IMR-90 (cell line): Measurements from ENCODE around the gene TNN. TPM values are rescaled to one million over a fixed set of nuclear protein-coding genes. Genes with fewer than 3 reads are reported as not detected.

Source experiments
- ATAC-seq: fragments of 200-7000 bp; cut with Tn5 transposase; 2 replicates; pipeline ENCODE4 v1.9.1; 2020; ENCODE audit warnings: low read depth, mild to moderate bottlenecking, moderate library complexity
- BruUV-seq: library from RNA; stranded (reverse); fragments of 400-500 nt; replicated peaks from 2 replicates; lab custom pipeline; 2021; lab: Mats Ljungman, UMichigan
- CTCF ChIA-PET: fragments of 300-600 bp; formaldehyde crosslinking; extraction: SDS; loops from one replicate; lab custom pipeline; 2021; ENCODE audit warnings: antibody characterized with exemption; lab: Yijun Ruan, JAX
- POLR2A ChIA-PET: fragments of 300-600 bp; sonication (Branson Sonifier 250); formaldehyde crosslinking; loops from one replicate; lab custom pipeline; 2022; ENCODE audit warnings: antibody characterized with exemption; ENCODE audit not compliant: unreplicated experiment; lab: Charles Lee
- DNase-seq: peaks from one replicate; pipeline ENCODE4 v3.0.0; 2013
- H2AFZ ChIP-seq: replicated peaks from 2 replicates; pipeline ENCODE3; 2013; ENCODE audit warnings: low read length, mild to moderate bottlenecking; ENCODE audit not compliant: poor library complexity
- H2AK5ac ChIP-seq: 2 replicates; pipeline ENCODE4 v1.6.1; 2013; ENCODE audit warnings: low read depth, low read length, inconsistent platforms
- H2AK9ac ChIP-seq: replicated peaks from 2 replicates; pipeline ENCODE3; 2013; ENCODE audit warnings: mild to moderate bottlenecking, low read depth, low read length, moderate library complexity; ENCODE audit not compliant: poor library complexity
- H2BK120ac ChIP-seq: 2 replicates; pipeline ENCODE4 v1.6.1; 2013; ENCODE audit warnings: low read depth, low read length, inconsistent platforms
- H2BK15ac ChIP-seq: 3 replicates; pipeline ENCODE4 v1.6.1; 2013; ENCODE audit warnings: low read depth, low read length, inconsistent platforms
- H2BK20ac ChIP-seq: 2 replicates; pipeline ENCODE4 v1.6.1; 2013; ENCODE audit warnings: low read depth, mild to moderate bottlenecking, inconsistent platforms, low read length, moderate library complexity
- H2BK5ac ChIP-seq: 2 replicates; pipeline ENCODE4 v1.6.1; 2013; ENCODE audit warnings: mild to moderate bottlenecking, low read depth, low read length, inconsistent platforms; ENCODE audit not compliant: poor library complexity, severe bottlenecking
- H3K14ac ChIP-seq: replicated peaks from 2 replicates; pipeline ENCODE4 v1.6.1; 2013; ENCODE audit warnings: low read depth, low read length, inconsistent platforms
- H3K18ac ChIP-seq: 2 replicates; pipeline ENCODE4 v1.6.1; 2013; ENCODE audit warnings: low read depth, low read length, control low read depth
- H3K23ac ChIP-seq: 2 replicates; pipeline ENCODE4 v1.6.1; 2013; ENCODE audit warnings: low read depth, low read length, inconsistent platforms
- H3K27ac ChIP-seq: 2 replicates; pipeline ENCODE4 v1.5.1; 2013; ENCODE audit warnings: mild to moderate bottlenecking, control low read depth, low read length; ENCODE audit not compliant: insufficient read depth
- H3K27me3 ChIP-seq: 2 replicates; pipeline ENCODE4 v1.6.1; 2013; ENCODE audit warnings: low read length; ENCODE audit not compliant: control insufficient read depth, insufficient read depth
- H3K36me3 ChIP-seq: 2 replicates; pipeline ENCODE4 v1.6.1; 2013; ENCODE audit warnings: low read length, mixed read lengths; ENCODE audit not compliant: control insufficient read depth, insufficient read depth
- H3K4ac ChIP-seq: 2 replicates; pipeline ENCODE4 v1.6.1; 2013; ENCODE audit warnings: low read depth, low read length, inconsistent platforms
- H3K4me1 ChIP-seq: 2 replicates; pipeline ENCODE4 v1.6.1; 2013; ENCODE audit warnings: low read length, mixed read lengths; ENCODE audit not compliant: control insufficient read depth, insufficient read depth
- H3K4me2 ChIP-seq: 2 replicates; pipeline ENCODE4 v1.6.1; 2013; ENCODE audit warnings: low read depth, mild to moderate bottlenecking, control low read depth, low read length, moderate library complexity
- H3K4me3 ChIP-seq: 2 replicates; pipeline ENCODE4 v1.5.1; 2013; ENCODE audit warnings: low read depth, mild to moderate bottlenecking, control low read depth, low read length, moderate library complexity; ENCODE audit not compliant: insufficient read depth
- H3K56ac ChIP-seq: 2 replicates; pipeline ENCODE4 v1.6.1; 2013; ENCODE audit warnings: low read length, inconsistent platforms; ENCODE audit not compliant: insufficient read depth; ENCODE audit errors: extremely low read depth
- H3K79me1 ChIP-seq, 2 experiments: 2 replicates each; pipeline ENCODE4 v1.6.1; 2013; ENCODE audit warnings: low read length in 2 of 2, inconsistent platforms in 1 of 2, low read depth in 1 of 2
- H3K9ac ChIP-seq: 2 replicates; pipeline ENCODE4 v1.6.1; 2013; ENCODE audit warnings: low read depth, low read length, control low read depth
- H3K9me1 ChIP-seq: 2 replicates; pipeline ENCODE4 v1.6.1; 2013; ENCODE audit warnings: low read length, inconsistent platforms; ENCODE audit not compliant: insufficient read depth
- H3K9me3 ChIP-seq: 2 replicates; pipeline ENCODE4 v1.6.1; 2013; ENCODE audit warnings: low read length; ENCODE audit not compliant: control insufficient read depth, insufficient read depth
- H4K20me1 ChIP-seq: 2 replicates; pipeline ENCODE4 v1.6.1; 2013; ENCODE audit warnings: low read length, inconsistent platforms; ENCODE audit not compliant: insufficient read depth
- H4K5ac ChIP-seq: 2 replicates; pipeline ENCODE4 v1.6.1; 2013; ENCODE audit warnings: mild to moderate bottlenecking, low read depth, low read length, control low read depth
- H4K8ac ChIP-seq, 2 experiments: 2 replicates each; pipeline ENCODE4 v1.6.1; 2013; ENCODE audit warnings: low read depth in 2 of 2, low read length in 2 of 2, control low read depth in 1 of 2, inconsistent platforms in 1 of 2
- H4K91ac ChIP-seq: 2 replicates; pipeline ENCODE4 v1.6.1; 2013; ENCODE audit warnings: low read depth, low read length, inconsistent platforms; ENCODE audit not compliant: insufficient read depth
- BHLHE40 ChIP-seq: fragments of 150-350 bp; IDR thresholded peaks from 2 replicates; pipeline ENCODE4 v1.6.1; 2016; ENCODE audit warnings: mild to moderate bottlenecking, low read depth, low read length
- CEBPB ChIP-seq: IDR thresholded peaks from 2 replicates; pipeline ENCODE4 v1.6.1; 2012; ENCODE audit warnings: low read depth, low read length, improper control_type of control experiment
- CHD1 ChIP-seq: IDR thresholded peaks from 2 replicates; pipeline ENCODE4 v1.6.1; 2012; ENCODE audit warnings: low read depth, low read length, improper control_type of control experiment
- FOS ChIP-seq: fragments of 150-350 bp; IDR thresholded peaks from 2 replicates; pipeline ENCODE4 v1.6.1; 2016; ENCODE audit warnings: low read depth, low read length
- MAFK ChIP-seq: IDR thresholded peaks from 2 replicates; pipeline ENCODE4 v1.6.1; 2012; ENCODE audit warnings: low read depth, low read length, improper control_type of control experiment
- MAZ ChIP-seq: IDR thresholded peaks from 2 replicates; pipeline ENCODE4 v1.6.1; 2012; ENCODE audit warnings: low read depth, mild to moderate bottlenecking, low read length, improper control_type of control experiment, moderate library complexity, borderline replicate concordance
- NFE2L2 ChIP-seq: fragments of 150-350 bp; IDR thresholded peaks from 2 replicates; pipeline ENCODE4 v1.6.1; 2016; ENCODE audit warnings: low read depth, mild to moderate bottlenecking, low read length
- POLR2A ChIP-seq: IDR thresholded peaks from 2 replicates; pipeline ENCODE4 v1.6.1; 2012; ENCODE audit warnings: mild to moderate bottlenecking, low read depth, low read length
- RAD21 ChIP-seq: IDR thresholded peaks from 2 replicates; pipeline ENCODE4 v1.6.1; 2012; ENCODE audit warnings: low read length, improper control_type of control experiment
- RCOR1 ChIP-seq: IDR thresholded peaks from 2 replicates; pipeline ENCODE4 v1.6.1; 2012; ENCODE audit warnings: mild to moderate bottlenecking, low read length, improper control_type of control experiment; ENCODE audit not compliant: insufficient replicate concordance
- RFX5 ChIP-seq: IDR thresholded peaks from 2 replicates; pipeline ENCODE4 v1.8.0; 2012; ENCODE audit warnings: low read depth, mild to moderate bottlenecking, low read length, moderate library complexity
- SMC3 ChIP-seq: fragments of 150-350 bp; IDR thresholded peaks from 2 replicates; pipeline ENCODE4 v1.6.1; 2016; ENCODE audit warnings: low read depth, mild to moderate bottlenecking, antibody characterized with exemption, low read length, moderate library complexity
- WGBS, 2 experiments: methylation state at CpG; one replicate each; pipeline versions ENCODE4 v1.1.5 to v1.1.7; 2013; ENCODE audit warnings: missing lambda C conversion rate in 2 of 2; ENCODE audit not compliant: insufficient read length in 1 of 2; ENCODE audit errors: extremely low coverage in 2 of 2; 5-methylcytosine and 5-hydroxymethylcytosine counted together
- dilution Hi-C: fragments of 300-500 bp; cut with HindIII; formaldehyde crosslinking; loops from one replicate; pipeline ENCODE4 v1.14.3; 2018; ENCODE audit warnings: low sequenced_read_pairs; ENCODE audit not compliant: unreplicated experiment
- in situ Hi-C: fragments of 300-500 bp; cut with MboI; formaldehyde crosslinking; loops from 3 replicates; pipeline ENCODE4 v1.14.3; 2019; ENCODE audit warnings: low sequenced_read_pairs, inconsistent platforms, mixed read lengths
- intact Hi-C: fragments of 100-400 bp; cut with micrococcal nuclease; formaldehyde crosslinking; loops from 2 replicates; pipeline ENCODE4 v1.10.0; 2022
- polyA plus RNA-seq, 3 experiments: library from polyadenylated mRNA; depleted of rRNA; stranded (reverse); fragments of >200 nt; gene quantifications; 2 replicates each; pipeline ENCODE4 v1.2.3, GENCODE V29; 2012; ENCODE audit warnings: low replicate concordance in 1 of 3
- total RNA-seq: library from RNA; depleted of rRNA; stranded (reverse); fragments of >200 nt; gene quantifications from 2 replicates; pipeline ENCODE4 v1.2.3, GENCODE V29; 2012
- TF ChIP-seq, protein P1 (sequence below): conservative IDR thresholded peaks from 2 replicates; pipeline ENCODE4 v1.5.1; 2012; ENCODE audit warnings: mild to moderate bottlenecking, low read depth, low read length, improper control_type of control experiment
- TF ChIP-seq, protein P2 (sequence below): fragments of 150-350 bp; IDR thresholded peaks from 2 replicates; pipeline ENCODE4 v1.6.1; 2017; ENCODE audit warnings: mild to moderate bottlenecking, antibody characterized with exemption, low read length, low read depth
- TF ChIP-seq, protein P3 (sequence below): fragments of 150-350 bp; IDR thresholded peaks from 2 replicates; pipeline ENCODE4 v1.6.1; 2016; ENCODE audit warnings: low read depth, mild to moderate bottlenecking, low read length, moderate library complexity, borderline replicate concordance

The TNN gene
- total and polyA plus RNA-seq, 2 of the 4 experiments (the other 2 are of a cell fraction): not detected

DNA sequence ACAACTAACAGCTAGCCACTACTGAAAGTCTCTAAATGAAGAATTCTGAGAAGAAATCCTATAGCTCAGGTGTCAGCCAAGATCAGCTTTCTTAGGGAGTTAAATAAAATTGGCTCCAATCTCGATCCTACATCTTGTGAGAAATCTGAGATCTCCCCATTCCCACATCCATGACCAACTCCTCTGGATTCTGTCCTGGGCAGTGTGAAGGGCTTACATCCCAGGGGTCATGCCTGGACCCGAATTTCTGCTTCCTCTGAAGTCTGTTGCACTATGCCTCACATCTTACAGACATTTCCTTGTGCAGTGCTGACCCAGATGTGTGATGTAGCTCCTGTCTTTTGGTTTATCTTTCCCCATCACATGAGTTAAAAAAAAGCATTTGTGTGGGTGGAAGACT is 4.8 kb upstream of the TNN start:
- no peak overlapping the region for H2AK5ac ChIP-seq
- H3K4me3 ChIP-seq: no peak overlapping the region
- H3K36me3 ChIP-seq: no peaks in the 10 kb centered on the region
- no peak overlapping the region for H4K5ac ChIP-seq
- H3K79me1 ChIP-seq: no peaks in the 10 kb centered on the region
- intact Hi-C loops: no loop called here
- TF ChIP-seq MAFK: no peak
- TF ChIP-seq, protein P1, sequence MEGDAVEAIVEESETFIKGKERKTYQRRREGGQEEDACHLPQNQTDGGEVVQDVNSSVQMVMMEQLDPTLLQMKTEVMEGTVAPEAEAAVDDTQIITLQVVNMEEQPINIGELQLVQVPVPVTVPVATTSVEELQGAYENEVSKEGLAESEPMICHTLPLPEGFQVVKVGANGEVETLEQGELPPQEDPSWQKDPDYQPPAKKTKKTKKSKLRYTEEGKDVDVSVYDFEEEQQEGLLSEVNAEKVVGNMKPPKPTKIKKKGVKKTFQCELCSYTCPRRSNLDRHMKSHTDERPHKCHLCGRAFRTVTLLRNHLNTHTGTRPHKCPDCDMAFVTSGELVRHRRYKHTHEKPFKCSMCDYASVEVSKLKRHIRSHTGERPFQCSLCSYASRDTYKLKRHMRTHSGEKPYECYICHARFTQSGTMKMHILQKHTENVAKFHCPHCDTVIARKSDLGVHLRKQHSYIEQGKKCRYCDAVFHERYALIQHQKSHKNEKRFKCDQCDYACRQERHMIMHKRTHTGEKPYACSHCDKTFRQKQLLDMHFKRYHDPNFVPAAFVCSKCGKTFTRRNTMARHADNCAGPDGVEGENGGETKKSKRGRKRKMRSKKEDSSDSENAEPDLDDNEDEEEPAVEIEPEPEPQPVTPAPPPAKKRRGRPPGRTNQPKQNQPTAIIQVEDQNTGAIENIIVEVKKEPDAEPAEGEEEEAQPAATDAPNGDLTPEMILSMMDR: no peak
- TF ChIP-seq NFE2L2: no peak
- TF ChIP-seq RAD21: no peak
- TF ChIP-seq FOS: no peak
- TF ChIP-seq RFX5: no peak
- TF ChIP-seq, protein P2, sequence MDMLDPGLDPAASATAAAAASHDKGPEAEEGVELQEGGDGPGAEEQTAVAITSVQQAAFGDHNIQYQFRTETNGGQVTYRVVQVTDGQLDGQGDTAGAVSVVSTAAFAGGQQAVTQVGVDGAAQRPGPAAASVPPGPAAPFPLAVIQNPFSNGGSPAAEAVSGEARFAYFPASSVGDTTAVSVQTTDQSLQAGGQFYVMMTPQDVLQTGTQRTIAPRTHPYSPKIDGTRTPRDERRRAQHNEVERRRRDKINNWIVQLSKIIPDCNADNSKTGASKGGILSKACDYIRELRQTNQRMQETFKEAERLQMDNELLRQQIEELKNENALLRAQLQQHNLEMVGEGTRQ: no peak
- TF ChIP-seq BHLHE40: no peak
- no peak for TF ChIP-seq CEBPB
- no peak for TF ChIP-seq POLR2A
- TF ChIP-seq RCOR1: no peak
- TF ChIP-seq, protein P3, sequence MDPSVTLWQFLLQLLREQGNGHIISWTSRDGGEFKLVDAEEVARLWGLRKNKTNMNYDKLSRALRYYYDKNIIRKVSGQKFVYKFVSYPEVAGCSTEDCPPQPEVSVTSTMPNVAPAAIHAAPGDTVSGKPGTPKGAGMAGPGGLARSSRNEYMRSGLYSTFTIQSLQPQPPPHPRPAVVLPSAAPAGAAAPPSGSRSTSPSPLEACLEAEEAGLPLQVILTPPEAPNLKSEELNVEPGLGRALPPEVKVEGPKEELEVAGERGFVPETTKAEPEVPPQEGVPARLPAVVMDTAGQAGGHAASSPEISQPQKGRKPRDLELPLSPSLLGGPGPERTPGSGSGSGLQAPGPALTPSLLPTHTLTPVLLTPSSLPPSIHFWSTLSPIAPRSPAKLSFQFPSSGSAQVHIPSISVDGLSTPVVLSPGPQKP: no peak
- no peak for TF ChIP-seq SMC3
- TF ChIP-seq CHD1: no peak
- TF ChIP-seq MAZ: no peak
- no peak overlapping the region for H3K4me2 ChIP-seq
- no peaks in the 10 kb centered on the region for H3K9me1 ChIP-seq
- WGBS, 2 experiments: no CpG with 5 or more reads among the region's 2 CpGs
- no peak overlapping the region for H4K91ac ChIP-seq
- H3K9me3 ChIP-seq: no peaks in the 10 kb centered on the region
- in situ Hi-C loops: no loop called here
- ChIA-PET CTCF (no interaction called here), POLR2A (no interaction called here)
- H3K56ac ChIP-seq: no peak overlapping the region
- no peak overlapping the region for H2AFZ ChIP-seq
- H3K4ac ChIP-seq: no peak overlapping the region
- no peak overlapping the region for H3K27ac ChIP-seq
- H2BK20ac ChIP-seq: no peak overlapping the region
- dilution Hi-C loops: no loop called here
- H2AK9ac ChIP-seq: no peak overlapping the region
- ATAC-seq: no peak
- no peak overlapping the region for H3K9ac ChIP-seq
- BruUV-seq: no TSS peak
- no peak overlapping the region for H3K14ac ChIP-seq
- no peak overlapping the region for H4K8ac ChIP-seq
- H2BK15ac ChIP-seq: no peak overlapping the region
- no peak overlapping the region for H2BK120ac ChIP-seq
- peaks cover 7% of the 10 kb centered on the region for H3K27me3 ChIP-seq
- no peaks in the 10 kb centered on the region for H3K4me1 ChIP-seq
- H3K18ac ChIP-seq: no peak overlapping the region
- H3K23ac ChIP-seq: no peak overlapping the region
- no peak overlapping the region for H2BK5ac ChIP-seq
- no peak for DNase-seq
- H4K20me1 ChIP-seq: no peaks in the 10 kb centered on the region
